IgD-negative memory B cell (primary cell): ENCODE measurements around the gene PFDN1. TPM values are rescaled to one million over a fixed set of nuclear protein-coding genes. Genes with fewer than 3 reads are reported as not detected.

Experiments
- polyA plus RNA-seq: library from polyadenylated mRNA; unstranded; fragments of 300-500 nt; fragmentation: Illumina TruSeq; gene quantifications from one replicate; pipeline ENCODE4 v1.2.3, GENCODE V29; 2021

The PFDN1 gene
- polyA plus RNA-seq, 1 donor from 2014 or later, result 122 TPM

Other genes with a start within 250 kb of the PFDN1 start
- 3.3 TPM for gene PURA, start 189.0 kb downstream of the PFDN1 start, polyA plus RNA-seq
- 0.36 TPM for gene IGIP, start 177.2 kb downstream of the PFDN1 start, polyA plus RNA-seq
- gene CYSTM1, start 127.9 kb downstream of the PFDN1 start, polyA plus RNA-seq, result 21.3 TPM
- 0.83 TPM for gene HBEGF, start 43.5 kb upstream of the PFDN1 start, polyA plus RNA-seq
- not detected for gene SLC4A9, start 57.1 kb upstream of the PFDN1 start, polyA plus RNA-seq
- 69.7 TPM for gene ANKHD1, start 98.7 kb upstream of the PFDN1 start, polyA plus RNA-seq
- gene EIF4EBP3, start 244.6 kb upstream of the PFDN1 start, polyA plus RNA-seq, result 32.9 TPM